Suppressor macrophage (primary cell): ENCODE measurements around the gene ARTN.

ENCODE experiments used
- DNase-seq, 4 experiments: peaks; one replicate each; pipeline ENCODE4 v3.0.0-alpha.2; 2020 to 2022
- total RNA-seq, 17 experiments: gene quantifications; one replicate each; lab custom pipeline; 2026; ENCODE audit warnings: mixed read lengths in 6 of 17, inconsistent platforms in 3 of 17; lab: John Stamatoyannopoulos, UW

ARTN gene
- total RNA-seq: 0 to 1.2 (median 0) reads per million in 17 experiments

- peak in 1 of 4 experiments; percentile 18 for DNase-seq
Measured at GRCh38 chr1:43933386-43934100, at the start of gene ARTN. ARTN (plus strand) TSS chr1:43933801; CDS start chr1:43935657, 1,856 bp downstream.

GRCh38 chr1:43885279-43885801 lies 48.3 kb upstream of the ARTN start:
- no peak for DNase-seq

- DNase-seq: no peak
Measured at GRCh38 chr1:43887748-43888147, 45.9 kb upstream of the ARTN start.

- DNase-seq: peak in 2 of 4 experiments; percentile 22 to 34
Measured at GRCh38 chr1:43890815-43891214, 42.8 kb upstream of the ARTN start.

GRCh38 chr1:43893006-43893405 lies 40.6 kb upstream of the ARTN start:
- DNase-seq: no peak

GRCh38 chr1:43898981-43899380 lies 34.6 kb upstream of the ARTN start:
- DNase-seq: no peak

GRCh38 chr1:43900386-43900785 lies 33.2 kb upstream of the ARTN start:
- DNase-seq: no peak

- no peak for DNase-seq
Measured at GRCh38 chr1:43901196-43901961, 32.2 kb upstream of the ARTN start.

- no peak for DNase-seq
Measured at GRCh38 chr1:43902058-43902831, 31.4 kb upstream of the ARTN start.

GRCh38 chr1:43904660-43905551 lies 28.7 kb upstream of the ARTN start:
- no peak for DNase-seq

- no peak for DNase-seq
Measured at GRCh38 chr1:43908226-43908625, 25.4 kb upstream of the ARTN start.

- DNase-seq: no peak
Measured at GRCh38 chr1:43908858-43909257, 24.7 kb upstream of the ARTN start.

- no peak for DNase-seq
Measured at GRCh38 chr1:43910343-43910742, 23.3 kb upstream of the ARTN start.

- no peak for DNase-seq
Measured at GRCh38 chr1:43912607-43913006, 21.0 kb upstream of the ARTN start.

- DNase-seq: no peak
Measured at GRCh38 chr1:43913051-43913501, 20.5 kb upstream of the ARTN start.

GRCh38 chr1:43913666-43914360 lies 19.8 kb upstream of the ARTN start:
- no peak for DNase-seq

GRCh38 chr1:43914576-43915525 lies 18.8 kb upstream of the ARTN start:
- no peak for DNase-seq

GRCh38 chr1:43919906-43920305 lies 13.7 kb upstream of the ARTN start:
- no peak for DNase-seq

GRCh38 chr1:43921022-43921421 lies 12.6 kb upstream of the ARTN start:
- DNase-seq: no peak

GRCh38 chr1:43924516-43924915 lies 9.1 kb upstream of the ARTN start:
- DNase-seq: no peak
